ENCODE measurements around the gene TRIM33.

GRCh38 chr1:114482585-114482984 is 28.4 kb downstream of the TRIM33 start:
- TF ChIP-seq CTCF (IDR thresholded peaks at IDR 0.05) = no peak
- TF ChIP-seq POLR2A (IDR thresholded peaks at IDR 0.05) = no peak

All from body of pancreas (tissue), 4 donors.